CD14-positive monocyte (primary cell): Measurements from ENCODE around the gene TLK2. TPM values are rescaled to one million over a fixed set of nuclear protein-coding genes. Genes with fewer than 3 reads are reported as not detected.
"Not testable (repeated sequence)": the region's sequence is repeated elsewhere in the genome, so short reads cannot be mapped to it uniquely, and the experiment has no call there.

Source experiments
- DNase-seq, 3 donors: peaks; one replicate each; pipeline ENCODE4 v3.0.0-alpha.2; 2011 to 2022
- H2AFZ ChIP-seq: 2 replicates; pipeline ENCODE4 v1.6.0; 2012; ENCODE audit warnings: mild to moderate bottlenecking, low read depth, low read length, inconsistent platforms; ENCODE audit not compliant: insufficient read depth, poor library complexity, severe bottlenecking
- H3K27ac ChIP-seq, 2 donors: 1 replicate in 1 of 2; 2 replicates in 1 of 2; pipeline ENCODE4 v1.5.1; 2012 to 2013; ENCODE audit warnings: low read length in 2 of 2, control low read depth in 1 of 2, inconsistent platforms in 1 of 2, low read depth in 1 of 2, mild to moderate bottlenecking in 1 of 2
- H3K27me3 ChIP-seq, 2 donors: one replicate each; pipeline versions ENCODE4 v1.6.0 to v1.6.1; 2011 to 2013; ENCODE audit warnings: low read length in 2 of 2; ENCODE audit not compliant: control insufficient read depth in 2 of 2, insufficient read depth in 2 of 2
- H3K36me3 ChIP-seq, 2 donors: replicated peaks in 1 of 2; 1 replicate in 1 of 2; 2 replicates in 1 of 2; pipeline versions ENCODE4 v1.5.1 to v1.6.1; 2012 to 2013; ENCODE audit warnings: low read length in 2 of 2, control low read depth in 1 of 2, inconsistent platforms in 1 of 2, mild to moderate bottlenecking in 1 of 2; ENCODE audit not compliant: insufficient read depth in 2 of 2, control insufficient read depth in 1 of 2
- H3K4me1 ChIP-seq, 2 donors: 1 replicate in 1 of 2; 2 replicates in 1 of 2; pipeline versions ENCODE4 v1.5.1 to v1.6.1; 2012 to 2013; ENCODE audit warnings: low read length in 2 of 2, control low read depth in 1 of 2, inconsistent platforms in 1 of 2, mild to moderate bottlenecking in 1 of 2, moderate library complexity in 1 of 2; ENCODE audit not compliant: insufficient read depth in 2 of 2, control insufficient read depth in 1 of 2
- H3K4me2 ChIP-seq: replicated peaks from 2 replicates; pipeline ENCODE3; 2012; ENCODE audit warnings: low read length, moderate library complexity, mild to moderate bottlenecking; ENCODE audit not compliant: poor library complexity, severe bottlenecking; ENCODE audit errors: extremely low read depth
- H3K4me3 ChIP-seq, 3 experiments: fragments of 200-600 bp in 1 of 3; sonication (generic) in 1 of 3; replicated peaks in 1 of 3; 1 replicate in 2 of 3; 2 replicates in 1 of 3; pipeline ENCODE4 v1.5.1; 2011 to 2013; ENCODE audit warnings: low read length in 3 of 3, mild to moderate bottlenecking in 3 of 3, control low read depth in 2 of 3, low read depth in 2 of 3, inconsistent platforms in 1 of 3, moderate library complexity in 1 of 3
- H3K79me2 ChIP-seq: 2 replicates; pipeline ENCODE4 v1.6.0; 2012; ENCODE audit warnings: mild to moderate bottlenecking, control low read depth, inconsistent platforms, low read length, moderate library complexity; ENCODE audit not compliant: insufficient read depth
- H3K9ac ChIP-seq: 2 replicates; pipeline ENCODE4 v1.6.0; 2017; ENCODE audit warnings: low read length, mild to moderate bottlenecking; ENCODE audit not compliant: insufficient read depth, poor library complexity, severe bottlenecking
- H3K9me3 ChIP-seq, 2 donors: replicated peaks in 1 of 2; 1 replicate in 1 of 2; 2 replicates in 1 of 2; pipeline versions ENCODE4 v1.5.1 to v1.6.1; 2012 to 2013; ENCODE audit warnings: low read length in 2 of 2, control low read depth in 1 of 2; ENCODE audit not compliant: control insufficient read depth in 1 of 2, insufficient read depth in 1 of 2
- H4K20me1 ChIP-seq: 2 replicates; pipeline ENCODE4 v1.6.0; 2012; ENCODE audit warnings: mild to moderate bottlenecking, low read length, control low read depth, moderate library complexity; ENCODE audit not compliant: insufficient read depth
- H3K27ac Mint-ChIP-seq, 7 donors: one replicate each; pipeline ENCODE4 v1.8.0; 2020; ENCODE audit warnings: mild to moderate bottlenecking in 7 of 7, mixed read lengths in 7 of 7, moderate library complexity in 6 of 7, inconsistent platforms in 2 of 7
- H3K27me3 Mint-ChIP-seq, 3 donors: one replicate each; pipeline ENCODE4 v1.8.0; 2021 to 2022; ENCODE audit warnings: low read depth in 3 of 3, mild to moderate bottlenecking in 3 of 3, mixed read lengths in 3 of 3, moderate library complexity in 3 of 3, inconsistent platforms in 1 of 3
- H3K36me3 Mint-ChIP-seq, 2 donors: one replicate each; pipeline ENCODE4 v1.8.0; 2020; ENCODE audit warnings: mixed read lengths in 2 of 2, inconsistent platforms in 1 of 2, mild to moderate bottlenecking in 1 of 2
- H3K4me1 Mint-ChIP-seq: one replicate; pipeline ENCODE4 v1.8.0; 2020; ENCODE audit warnings: mild to moderate bottlenecking, mixed read lengths
- H3K4me3 Mint-ChIP-seq, 2 donors: one replicate each; pipeline ENCODE4 v1.8.0; 2020; ENCODE audit warnings: mild to moderate bottlenecking in 2 of 2, mixed read lengths in 2 of 2, moderate library complexity in 1 of 2
- H3K9me3 Mint-ChIP-seq, 7 donors: one replicate each; pipeline ENCODE4 v1.8.0; 2020 to 2022; ENCODE audit warnings: mixed read lengths in 7 of 7, mild to moderate bottlenecking in 6 of 7, moderate library complexity in 6 of 7, inconsistent platforms in 2 of 7
- WGBS: methylation state at CpG from one replicate; pipeline ENCODE4 v1.1.5; 2013; ENCODE audit warnings: missing lambda C conversion rate; ENCODE audit not compliant: insufficient coverage; 5-methylcytosine and 5-hydroxymethylcytosine counted together
- intact Hi-C, 2 donors: fragments of 100-400 bp; cut with micrococcal nuclease; formaldehyde crosslinking; loops; one replicate each; pipeline versions ENCODE4 v1.15.0 to v1.15.1; 2023
- polyA plus RNA-seq, 3 donors: library from polyadenylated mRNA; depleted of rRNA in 1 of 3; unstranded in 2 of 3; stranded (reverse) in 1 of 3; fragments of 300-500 nt in 2 of 3; fragments of >200 nt in 1 of 3; fragmentation: Illumina TruSeq in 2 of 3; gene quantifications; 1 replicate in 2 of 3; 2 replicates in 1 of 3; pipeline ENCODE4 v1.2.3, GENCODE V29; 2012 to 2021

Gene TLK2
- polyA plus RNA-seq, 3 donors: 4.0 to 28.2 (median 4.3) TPM

- no CpG with 5 or more reads among the region's 8 CpGs for WGBS
- H4K20me1 ChIP-seq, H3K9me3 ChIP-seq, H3K9me3 Mint-ChIP-seq, H3K4me3 ChIP-seq, H3K4me3 Mint-ChIP-seq, H3K27ac ChIP-seq, H3K36me3 Mint-ChIP-seq, intact Hi-C loops, H3K27me3 Mint-ChIP-seq, H3K4me2 ChIP-seq, DNase-seq, H3K9ac ChIP-seq, H3K27me3 ChIP-seq, H2AFZ ChIP-seq, H3K36me3 ChIP-seq: not testable (repeated sequence)
- Mint-ChIP-seq H3K27ac (peak overlapping the region in 3 of 7 donors; percentile 42 to 63 (median 50)), H3K4me1 (peaks cover 15% of the 10 kb centered on the region)
- H3K79me2 ChIP-seq: peaks cover 10% of the 10 kb centered on the region
- peaks cover 9 to 15% of the 10 kb centered on the region in 2 donors for H3K4me1 ChIP-seq
These were observed 5.3 kb upstream of the TLK2 start for GRCh38 chr17:62473030-62473982.

- H3K4me2 ChIP-seq, H4K20me1 ChIP-seq, H3K9me3 ChIP-seq, H3K9me3 Mint-ChIP-seq, H3K36me3 ChIP-seq, H3K27me3 Mint-ChIP-seq, H3K36me3 Mint-ChIP-seq, DNase-seq, H3K27ac ChIP-seq, intact Hi-C loops, H3K9ac ChIP-seq, H3K27me3 ChIP-seq: not testable (repeated sequence)
- WGBS: 96% methylated on average over 6 of the region's 8 CpGs
- H3K4me3 ChIP-seq: peak overlapping the region in 1 of 3 experiments; percentile 76
- Mint-ChIP-seq H3K4me1 (peaks cover 24% of the 10 kb centered on the region), H3K4me3 (peak overlapping the region; percentile 76 to 83), H3K27ac (peak overlapping the region in 5 of 7 donors; percentile 4 to 85 (median 53))
- H3K79me2 ChIP-seq: peaks cover 41% of the 10 kb centered on the region
- peaks cover 11 to 22% of the 10 kb centered on the region in 2 donors for H3K4me1 ChIP-seq
- peak overlapping the region; percentile 80 for H2AFZ ChIP-seq
These were observed 1.5 kb upstream of the TLK2 start for GRCh38 chr17:62477111-62477510.

- WGBS: 0% methylated on average over 38 of the region's 61 CpGs
- H3K9me3 Mint-ChIP-seq, intact Hi-C loops, H4K20me1 ChIP-seq, H3K27me3 Mint-ChIP-seq, H3K27me3 ChIP-seq, DNase-seq, H3K9me3 ChIP-seq: not testable (repeated sequence)
- Mint-ChIP-seq H3K36me3 (peaks cover 11 to 14% of the 10 kb centered on the region in 2 donors), H3K4me3 (peak overlapping the region; percentile 76 to 83), H3K27ac (peak overlapping the region; percentile 4 to 85 (median 53)), H3K4me1 (peaks cover 24% of the 10 kb centered on the region)
- Histone ChIP-seq H3K36me3 (peaks cover 3 to 14% of the 10 kb centered on the region in 2 donors), H2AFZ (peak overlapping the region; percentile 80), H3K4me2 (peak overlapping the region; percentile 41), H3K9ac (peak overlapping the region; percentile 88), H3K27ac (peak overlapping the region in 1 of 2 donors; percentile 72), H3K4me1 (peaks cover 11 to 22% of the 10 kb centered on the region in 2 donors), H3K4me3 (peak overlapping the region; percentile 47 to 78 (median 76)), H3K79me2 (peaks cover 49% of the 10 kb centered on the region)
These were observed 762 bp upstream of the TLK2 start for GRCh38 chr17:62477718-62478408.
